Thyroid gland (tissue), 4 donors: ENCODE results near the gene GPR22. TPM values are rescaled to one million over a fixed set of nuclear protein-coding genes. Genes with fewer than 3 reads are reported as not detected.

Experiments
- DNase-seq, 2 donors: peaks; one replicate each; pipeline ENCODE4 v3.0.0-alpha.2; 2019
- H3K27ac ChIP-seq, 3 donors: fragments of 200-600 bp; sonication (generic); 1 replicate in 2 of 3; 2 replicates in 1 of 3; pipeline ENCODE4 v1.5.1; 2016 to 2019; ENCODE audit warnings: mild to moderate bottlenecking in 1 of 3, moderate library complexity in 1 of 3
- H3K27me3 ChIP-seq: fragments of 200-600 bp; sonication (generic); one replicate; pipeline ENCODE4 v1.5.1; 2019
- H3K36me3 ChIP-seq, 2 donors: fragments of 200-600 bp; sonication (generic); one replicate each; pipeline ENCODE4 v1.5.1; 2016 to 2019
- H3K4me1 ChIP-seq, 2 donors: fragments of 200-600 bp; sonication (generic); one replicate each; pipeline ENCODE4 v1.5.1; 2017 to 2019
- H3K4me3 ChIP-seq, 3 donors: fragments of 200-600 bp; sonication (generic); replicated peaks in 1 of 3; 1 replicate in 2 of 3; 2 replicates in 1 of 3; pipeline ENCODE4 v1.5.1; 2016; ENCODE audit warnings: mild to moderate bottlenecking in 1 of 3
- H3K9me3 ChIP-seq: fragments of 200-600 bp; sonication (generic); one replicate; pipeline ENCODE4 v1.5.1; 2017
- CTCF ChIP-seq, 6 experiments: fragments of 200-600 bp in 3 of 6; fragments of 450-650 bp in 3 of 6; sonication (generic) in 3 of 6; IDR thresholded peaks; one replicate each; pipeline ENCODE4 v1.5.1; 2016 to 2019; ENCODE audit warnings: antibody characterized with exemption in 6 of 6, mild to moderate bottlenecking in 2 of 6, inconsistent platforms in 1 of 6, moderate library complexity in 1 of 6
- POLR2A ChIP-seq, 2 donors: fragments of 450-650 bp; IDR thresholded peaks; one replicate each; pipeline ENCODE4 v1.6.1; 2017; ENCODE audit warnings: antibody characterized with exemption in 2 of 2, mild to moderate bottlenecking in 2 of 2, moderate library complexity in 1 of 2
- WGBS, 2 donors: methylation state at CpG; one replicate each; pipeline ENCODE4 v1.1.5; 2017; 5-methylcytosine and 5-hydroxymethylcytosine counted together
- intact Hi-C: fragments of 100-400 bp; cut with DNase I; formaldehyde crosslinking; loops from one replicate; pipeline ENCODE4 v1.15.1; 2023
- total RNA-seq, 4 donors: library from RNA; depleted of rRNA; stranded (reverse); fragments of >200 nt; gene quantifications; one replicate each; pipeline ENCODE4 v1.2.3, GENCODE V29; 2016

Gene GPR22
- total RNA-seq, 4 donors from 2014 or later = not detected

- 94 to 96% methylated on average over 1 of the region's 1 CpG for WGBS, 2 donors
- TF ChIP-seq CTCF (IDR thresholded peaks at IDR 0.05) (no peak), POLR2A (IDR thresholded peaks at IDR 0.05) (no peak)
Observed at GRCh38 chr7:107435749-107436148, 34.1 kb upstream of the GPR22 start.

GRCh38 chr7:107439025-107439424 lies 30.8 kb upstream of the GPR22 start:
- 93 to 98% methylated on average over 5 of the region's 5 CpGs for whole genome bisulfite sequencing, 2 donors
- TF ChIP-seq POLR2A (IDR thresholded peaks at IDR 0.05) (no peak), CTCF (IDR thresholded peaks at IDR 0.05) (no peak)

More at GRCh38 chr7:107435749-107436148, 34.1 kb upstream of the GPR22 start:
- Histone ChIP-seq H3K36me3 (no peaks in the 10 kb centered on the region), H3K27ac (no peak overlapping the region), H3K27me3 (no peaks in the 10 kb centered on the region), H3K9me3 (no peaks in the 10 kb centered on the region), H3K4me1 (no peaks in the 10 kb centered on the region), H3K4me3 (no peak overlapping the region)
- DNase-seq = no peak
- intact Hi-C loops = no loop called here

GRCh38 chr7:107441581-107442422 lies 28.1 kb upstream of the GPR22 start:
- Histone ChIP-seq H3K27ac (no peak overlapping the region), H3K36me3 (no peaks in the 10 kb centered on the region), H3K27me3 (no peaks in the 10 kb centered on the region), H3K9me3 (no peaks in the 10 kb centered on the region), H3K4me3 (no peak overlapping the region), H3K4me1 (no peaks in the 10 kb centered on the region)
- DNase-seq = no peak
- TF ChIP-seq POLR2A (IDR thresholded peaks at IDR 0.05) = no peak
- TF ChIP-seq CTCF (IDR thresholded peaks at IDR 0.05) = no peak
- intact Hi-C loops = no loop called here

More at GRCh38 chr7:107439025-107439424, 30.8 kb upstream of the GPR22 start:
- no peaks in the 10 kb centered on the region for H3K36me3 ChIP-seq
- H3K27me3 ChIP-seq = no peaks in the 10 kb centered on the region
- no peak for DNase-seq
- H3K4me3 ChIP-seq = no peak overlapping the region
- intact Hi-C loops = no loop called here
- no peak overlapping the region for H3K27ac ChIP-seq
- H3K9me3 ChIP-seq = no peaks in the 10 kb centered on the region
- H3K4me1 ChIP-seq = no peaks in the 10 kb centered on the region

GRCh38 chr7:107442678-107443077 lies 27.2 kb upstream of the GPR22 start:
- no peak for DNase-seq
- H3K4me3 ChIP-seq = no peak overlapping the region
- intact Hi-C loops = no loop called here
- WGBS, 2 donors = 95 to 100% methylated on average over 1 of the region's 1 CpG
- H3K27ac ChIP-seq = no peak overlapping the region
- H3K27me3 ChIP-seq = no peaks in the 10 kb centered on the region
- H3K36me3 ChIP-seq = no peaks in the 10 kb centered on the region
- no peak for TF ChIP-seq POLR2A (IDR thresholded peaks at IDR 0.05)
- TF ChIP-seq CTCF (IDR thresholded peaks at IDR 0.05) = no peak
- no peaks in the 10 kb centered on the region for H3K9me3 ChIP-seq
- H3K4me1 ChIP-seq = no peaks in the 10 kb centered on the region

- no peak for TF ChIP-seq CTCF (IDR thresholded peaks at IDR 0.05)
- Histone ChIP-seq H3K27ac (no peak overlapping the region), H3K4me1 (no peaks in the 10 kb centered on the region), H3K4me3 (no peak overlapping the region), H3K27me3 (no peaks in the 10 kb centered on the region), H3K36me3 (no peaks in the 10 kb centered on the region), H3K9me3 (no peaks in the 10 kb centered on the region)
- no peak for DNase-seq
- intact Hi-C loops = no loop called here
- WGBS, 2 donors = 96 to 97% methylated on average over 1 of the region's 1 CpG
Observed at GRCh38 chr7:107446531-107446930, 23.3 kb upstream of the GPR22 start.
